CD4-positive, alpha-beta T cell treated with Interleukin-6 for 4 hours (primary cell): Measurements from ENCODE around the gene UBE4B.

Experiments
- DNase-seq: peaks from one replicate; pipeline ENCODE4 v3.0.0-alpha.2; 2020; ENCODE audit warnings: mixed read lengths

Gene UBE4B

GRCh38 chr1:10121688-10122087, 88.9 kb downstream of the UBE4B start:
- no peak for DNase-seq

- no peak for DNase-seq
These were observed 90.2 kb downstream of the UBE4B start for GRCh38 chr1:10122926-10123325.

- no peak for DNase-seq
These were observed 95.5 kb downstream of the UBE4B start for GRCh38 chr1:10128101-10128765.

DNA sequence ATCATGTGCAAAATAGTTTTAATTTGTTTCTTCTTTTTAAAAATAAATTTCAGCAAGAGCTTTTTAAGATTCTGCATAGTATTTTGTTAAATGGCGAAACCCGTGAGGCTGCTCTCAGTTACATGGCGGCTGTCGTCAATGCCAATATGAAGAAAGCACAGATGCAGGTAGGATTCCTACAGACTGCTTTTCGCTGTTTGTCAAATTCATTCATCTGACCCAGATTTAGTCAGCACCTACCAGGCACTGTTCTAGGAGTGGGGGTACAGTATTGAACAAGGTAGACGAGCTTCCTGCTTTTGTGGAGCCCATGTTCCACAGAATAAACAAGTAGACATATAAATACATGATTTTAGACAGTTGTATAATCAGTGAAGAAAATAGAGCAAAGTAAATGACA, 99.6 kb downstream of the UBE4B start:
- DNase-seq, result no peak

DNA sequence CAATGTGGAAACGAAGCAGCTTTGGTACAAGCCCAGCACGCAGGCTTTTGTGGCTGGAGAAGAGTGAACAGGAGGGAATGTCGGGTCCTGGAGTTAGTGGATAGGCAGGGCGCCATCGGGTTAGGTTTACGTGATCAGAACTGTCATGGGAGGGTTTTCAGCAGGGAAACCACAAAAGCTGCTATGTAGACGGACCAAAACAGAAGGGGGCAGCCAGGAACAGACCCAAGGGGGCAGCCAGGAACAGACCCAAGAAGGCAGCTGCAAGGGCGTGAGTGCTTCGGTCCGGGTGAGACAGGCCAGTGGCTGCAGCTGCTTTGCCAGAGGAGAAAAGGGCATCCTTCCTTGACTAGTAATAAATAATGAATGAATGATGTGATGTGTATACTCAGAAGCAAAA, 100.1 kb downstream of the UBE4B start:
- DNase-seq, result no peak

GRCh38 chr1:10140981-10141380, 108.2 kb downstream of the UBE4B start:
- no peak for DNase-seq

DNA sequence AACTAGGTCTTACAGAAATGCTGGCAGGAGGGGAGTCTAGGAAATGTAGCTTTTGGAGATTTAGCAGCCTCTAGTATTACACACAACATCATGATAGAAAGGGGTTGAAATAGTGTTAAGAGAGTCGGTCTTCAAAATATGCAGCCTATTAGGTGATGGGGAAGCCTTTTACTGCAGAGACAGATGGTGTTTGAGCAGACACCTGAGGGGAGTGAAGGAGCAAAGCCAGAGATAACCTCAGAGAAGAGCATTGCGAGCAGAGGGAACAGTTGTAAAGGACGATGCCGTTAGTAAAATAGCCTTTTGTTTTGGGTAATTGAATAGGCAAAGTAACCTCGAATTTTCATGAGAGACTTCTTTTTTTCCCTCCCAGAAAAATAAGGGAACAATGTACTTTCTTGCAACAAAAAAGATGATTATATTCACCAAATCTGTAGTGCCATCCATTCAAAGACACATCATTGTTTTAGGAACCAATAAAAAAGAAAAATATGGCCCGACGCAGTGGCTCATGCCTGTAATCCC, 111.3 kb downstream of the UBE4B start:
- no peak for DNase-seq

GRCh38 chr1:10146391-10146790, 113.6 kb downstream of the UBE4B start:
- no peak for DNase-seq

- no peak for DNase-seq
These were observed 116.5 kb downstream of the UBE4B start for GRCh38 chr1:10149231-10149630.

DNA sequence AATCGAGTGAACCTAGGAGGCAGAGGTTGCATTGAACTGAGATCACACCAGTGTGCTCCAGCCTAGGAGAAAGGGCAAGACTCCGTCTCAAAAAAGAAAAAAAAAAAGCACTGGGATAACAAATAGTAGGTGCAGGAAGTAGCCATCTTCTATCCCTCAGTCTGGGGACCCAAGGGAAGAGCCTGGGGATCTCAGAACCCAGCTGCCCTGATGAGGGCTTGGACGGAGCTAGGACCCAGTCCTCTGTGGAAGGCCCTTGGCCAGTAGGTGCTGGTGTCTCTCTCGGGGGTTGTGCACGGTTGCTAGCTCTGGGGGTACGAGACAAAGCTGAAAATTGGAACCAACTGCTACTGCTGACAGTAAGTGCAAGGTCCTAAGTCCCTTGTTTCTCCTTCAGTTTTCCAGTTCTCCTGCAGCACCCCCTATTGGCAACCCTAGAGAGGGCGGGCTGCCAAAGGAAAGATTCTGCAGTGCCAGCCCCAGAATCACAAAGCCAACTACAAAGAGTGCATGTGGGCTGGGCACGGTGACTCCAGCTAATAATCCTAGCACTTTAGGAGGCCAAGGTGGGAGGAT, 120.0 kb downstream of the UBE4B start:
- DNase-seq, result peak; percentile 23

DNA sequence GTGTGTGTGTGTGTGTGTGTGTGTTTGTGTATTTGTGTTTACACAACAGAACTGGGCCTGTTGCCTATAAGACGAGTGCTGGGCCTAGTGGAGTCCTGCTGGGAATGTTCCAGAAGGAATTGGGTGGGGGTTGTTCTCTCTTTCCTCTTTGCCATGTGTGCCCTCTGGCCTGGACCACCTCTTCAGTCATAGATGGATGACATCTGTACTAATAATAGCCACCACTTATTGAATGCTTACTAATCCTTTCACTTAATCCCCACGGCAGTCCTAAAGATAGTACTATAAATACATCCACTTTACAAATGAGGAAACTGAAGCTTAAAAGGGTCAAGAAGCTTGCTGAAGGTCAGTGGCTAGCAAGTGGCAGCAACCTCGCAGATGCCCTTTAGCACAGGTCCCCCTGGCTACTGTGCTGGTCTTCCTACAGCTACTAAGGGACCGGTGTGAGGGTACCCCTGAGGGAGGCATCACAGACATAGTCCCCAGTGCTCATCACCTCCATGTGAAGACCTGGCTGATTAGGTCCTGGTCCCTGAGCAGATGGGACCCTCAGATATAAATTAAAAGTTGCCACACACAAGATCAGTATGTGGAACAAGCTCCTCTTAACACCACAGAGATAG, 122.4 kb downstream of the UBE4B start:
- no peak for DNase-seq

DNA sequence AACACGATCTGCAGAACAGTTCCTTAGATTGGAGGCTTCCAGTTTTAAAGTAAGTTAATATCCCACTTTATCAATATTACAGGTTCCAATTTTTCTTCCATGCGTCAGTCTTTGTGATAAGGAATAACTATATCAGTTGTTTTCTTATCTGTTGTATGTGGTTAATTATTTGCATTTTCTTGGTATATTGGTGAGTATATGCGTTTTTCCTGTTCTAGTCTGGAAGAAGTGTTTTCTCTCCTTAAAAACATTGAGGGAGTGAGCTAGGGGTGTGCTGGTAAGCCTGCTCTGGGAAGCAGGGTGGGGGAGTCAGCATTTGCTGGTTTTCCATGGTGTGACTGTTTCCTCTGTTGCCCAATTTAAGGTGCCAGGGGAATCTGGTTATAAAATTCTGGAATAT, 127.4 kb downstream of the UBE4B start:
- DNase-seq, result no peak

DNA sequence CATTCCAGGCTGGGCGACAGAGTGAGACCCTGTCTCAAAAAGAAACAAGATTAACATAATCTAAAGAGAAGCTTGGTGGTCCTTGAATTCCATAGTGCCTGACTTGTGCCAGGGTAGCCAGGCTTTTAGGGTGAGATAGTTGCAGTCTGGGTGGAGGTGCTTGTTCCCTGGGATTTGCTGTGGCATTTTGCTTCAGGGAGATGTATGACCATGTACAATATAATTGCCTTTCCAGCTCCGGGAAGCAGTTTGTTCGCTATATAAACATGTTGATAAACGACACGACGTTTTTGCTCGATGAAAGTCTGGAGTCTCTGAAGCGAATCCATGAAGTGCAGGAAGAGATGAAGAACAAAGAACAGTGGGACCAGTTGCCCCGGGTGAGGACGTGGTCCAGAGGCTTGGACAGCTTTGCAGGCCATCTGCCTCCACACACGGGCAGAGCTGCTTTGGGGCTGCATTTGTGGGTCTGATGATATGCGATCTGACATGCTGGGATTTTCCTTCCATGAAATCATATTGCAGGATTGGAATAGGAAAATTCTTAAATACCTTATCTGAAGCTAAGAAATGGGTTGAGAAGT, 128.2 kb downstream of the UBE4B start:
- DNase-seq, result no peak

DNA sequence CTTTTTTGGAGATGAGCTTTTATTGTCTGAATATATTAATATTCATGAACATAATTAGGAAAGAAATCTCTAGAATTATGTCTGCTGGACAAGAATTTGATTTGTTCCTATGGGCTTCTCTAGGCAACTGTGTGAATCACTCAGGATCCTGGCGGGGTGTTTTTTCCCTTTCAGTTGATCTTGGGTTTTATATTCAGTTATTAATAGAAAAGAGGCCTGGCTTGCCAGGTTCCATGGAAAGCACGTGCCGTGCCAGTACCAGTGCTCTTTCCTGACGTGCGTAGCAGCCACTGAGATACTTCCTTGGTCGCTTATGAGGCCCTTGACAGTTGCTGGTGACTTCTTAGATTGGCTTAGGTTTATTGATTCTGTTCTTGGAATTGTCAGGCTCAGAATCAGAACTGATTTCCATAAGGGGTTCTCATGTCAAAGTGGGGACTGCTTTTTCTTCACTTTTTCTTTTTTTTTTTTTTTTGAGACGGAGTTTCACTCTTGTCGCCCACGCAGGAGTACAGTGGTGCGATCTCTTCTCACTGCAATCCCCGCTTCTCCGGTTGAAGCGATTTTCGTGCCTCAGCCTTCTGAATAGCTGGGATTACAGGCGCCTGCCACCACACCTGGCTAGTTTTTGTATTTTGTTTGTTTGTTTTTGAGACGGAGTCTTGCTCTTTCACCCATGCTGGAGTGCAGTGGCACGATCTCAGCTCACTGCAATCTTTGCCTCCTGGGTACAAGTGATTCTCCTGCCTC, 129.0 kb downstream of the UBE4B start:
- DNase-seq, result no peak

DNA sequence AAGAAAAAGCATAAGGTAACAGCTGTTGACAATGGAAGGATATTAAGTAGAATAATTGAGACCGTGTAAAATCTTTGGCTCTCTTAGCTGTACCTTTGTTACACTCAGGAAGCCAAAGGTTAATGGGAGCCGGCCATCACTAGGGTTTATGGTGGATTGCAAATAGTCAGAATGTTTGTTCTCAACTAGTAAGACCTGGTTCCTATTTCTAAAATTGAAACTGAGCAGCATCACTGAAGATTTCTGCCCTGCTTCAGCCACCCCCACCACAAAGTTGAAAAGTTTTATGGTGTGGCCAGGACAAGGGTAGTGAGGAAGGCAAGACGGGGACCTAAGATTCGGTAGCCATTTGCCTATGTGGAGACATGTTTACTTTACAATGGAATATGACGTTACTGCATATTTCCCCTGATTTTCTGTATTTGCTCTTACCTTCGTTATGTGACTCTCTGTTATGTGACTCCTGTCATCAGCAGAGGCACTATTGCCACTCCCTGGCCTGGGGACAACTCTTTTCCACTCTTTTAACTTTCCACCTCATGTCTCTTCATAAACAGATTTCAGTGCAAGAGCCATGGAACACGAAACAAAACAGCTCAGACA, 136.3 kb downstream of the UBE4B start:
- no peak for DNase-seq

DNA sequence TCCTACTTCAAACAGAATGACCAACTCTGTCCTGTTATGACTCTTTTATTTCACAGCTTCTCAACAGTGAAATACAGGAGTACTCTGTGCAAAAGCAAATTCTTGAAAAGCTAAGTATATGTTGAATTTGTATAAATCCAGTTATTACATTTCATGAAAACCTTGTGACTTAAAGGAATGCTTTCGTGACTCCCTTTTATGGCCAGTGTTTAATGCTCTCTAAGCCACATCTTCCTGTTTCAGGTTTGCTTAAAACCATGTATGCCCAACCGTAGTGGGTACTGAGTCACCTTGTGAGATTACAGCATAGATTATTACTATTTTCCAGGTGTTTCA, 137.4 kb downstream of the UBE4B start:
- DNase-seq, result no peak

GRCh38 chr1:10171105-10171767, 138.5 kb downstream of the UBE4B start:
- no peak for DNase-seq

- DNase-seq, result no peak
These were observed 139.4 kb downstream of the UBE4B start for GRCh38 chr1:10171995-10172669.

DNA sequence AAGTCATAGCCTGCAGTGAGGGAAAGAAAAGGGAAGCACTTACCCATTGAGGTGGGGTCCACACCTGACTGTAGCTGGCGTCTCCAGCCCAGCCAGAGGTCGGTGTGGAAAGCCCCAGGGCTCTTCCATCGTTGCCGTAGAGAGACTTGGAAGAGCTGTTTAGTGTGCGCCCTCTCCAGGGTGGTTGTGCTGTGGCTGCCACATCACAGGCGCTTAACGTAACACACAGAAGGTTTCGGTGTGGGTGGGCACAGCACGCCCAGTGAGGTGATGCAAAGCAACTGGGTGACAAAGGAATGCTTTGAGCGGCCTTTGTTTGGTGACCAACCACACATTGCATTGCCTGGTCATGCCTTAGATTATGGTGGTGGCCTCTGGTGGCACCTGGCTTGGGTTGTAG, 140.8 kb downstream of the UBE4B start:
- no peak for DNase-seq

DNA sequence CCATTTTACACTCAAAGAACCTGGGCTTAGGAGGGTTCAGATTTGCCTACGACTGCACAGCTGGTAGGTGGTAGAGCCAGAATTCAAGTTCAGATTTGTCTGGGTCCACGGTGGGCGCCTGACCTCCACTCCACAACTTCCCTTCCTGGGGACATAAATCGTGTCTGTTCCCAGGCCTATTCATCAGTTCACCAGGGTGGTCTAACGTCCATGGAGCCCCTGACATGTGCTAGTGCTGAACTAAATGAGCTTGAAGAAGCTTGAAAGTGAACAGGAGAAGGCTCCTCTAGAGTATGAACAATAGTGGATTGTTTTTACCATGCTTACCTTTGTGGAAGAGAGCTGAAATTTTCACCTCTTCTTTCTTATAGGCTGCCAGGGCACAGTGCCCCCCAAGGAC, 145.1 kb downstream of the UBE4B start:
- no peak for DNase-seq

GRCh38 chr1:10178597-10179405, 146.0 kb downstream of the UBE4B start:
- DNase-seq, result no peak
